Activated T-helper 2 cell treated with anti-CD3 and anti-CD28 coated beads, Interferon-gamma antibody, Interleukin-2, Interleukin-4, amounts not matched to agents 10 μg/mL and 5 μg/mL and 100 μg/mL, durations not matched to agents 14 hours and 24 hours and 36 hours (primary cell): ENCODE measurements around the gene PNKP. TPM values are rescaled to one million over a fixed set of nuclear protein-coding genes. Genes with fewer than 3 reads are reported as not detected.

Experiments
- DNase-seq: peaks from one replicate; pipeline ENCODE4 v3.0.0; 2021; ENCODE audit warnings: low spot score
- H3K27ac Mint-ChIP-seq: one replicate; pipeline ENCODE4 v1.8.0; 2021; ENCODE audit warnings: mixed read lengths
- H3K27me3 Mint-ChIP-seq: one replicate; pipeline ENCODE4 v1.8.0; 2021; ENCODE audit warnings: low read depth, mixed read lengths
- H3K36me3 Mint-ChIP-seq: one replicate; pipeline ENCODE4 v1.8.0; 2021; ENCODE audit warnings: low read depth, mixed read lengths
- H3K4me1 Mint-ChIP-seq: one replicate; pipeline ENCODE4 v1.8.0; 2021; ENCODE audit warnings: low read depth, mixed read lengths
- H3K4me3 Mint-ChIP-seq: one replicate; pipeline ENCODE4 v1.8.0; 2021; ENCODE audit warnings: low read depth, mild to moderate bottlenecking, moderate library complexity, mixed read lengths
- H3K9me3 Mint-ChIP-seq: one replicate; pipeline ENCODE4 v1.8.0; 2021; ENCODE audit warnings: mixed read lengths
- intact Hi-C: fragments of 100-400 bp; cut with micrococcal nuclease; formaldehyde crosslinking; loops from one replicate; pipeline ENCODE4 v1.15.1; 2023
- total RNA-seq: library from RNA; stranded (reverse); gene quantifications from 2 replicates; pipeline ENCODE4 v1.2.3, GENCODE V29; 2022

Gene PNKP
- total RNA-seq, 1 donor from 2014 or later: 117 TPM

DNA sequence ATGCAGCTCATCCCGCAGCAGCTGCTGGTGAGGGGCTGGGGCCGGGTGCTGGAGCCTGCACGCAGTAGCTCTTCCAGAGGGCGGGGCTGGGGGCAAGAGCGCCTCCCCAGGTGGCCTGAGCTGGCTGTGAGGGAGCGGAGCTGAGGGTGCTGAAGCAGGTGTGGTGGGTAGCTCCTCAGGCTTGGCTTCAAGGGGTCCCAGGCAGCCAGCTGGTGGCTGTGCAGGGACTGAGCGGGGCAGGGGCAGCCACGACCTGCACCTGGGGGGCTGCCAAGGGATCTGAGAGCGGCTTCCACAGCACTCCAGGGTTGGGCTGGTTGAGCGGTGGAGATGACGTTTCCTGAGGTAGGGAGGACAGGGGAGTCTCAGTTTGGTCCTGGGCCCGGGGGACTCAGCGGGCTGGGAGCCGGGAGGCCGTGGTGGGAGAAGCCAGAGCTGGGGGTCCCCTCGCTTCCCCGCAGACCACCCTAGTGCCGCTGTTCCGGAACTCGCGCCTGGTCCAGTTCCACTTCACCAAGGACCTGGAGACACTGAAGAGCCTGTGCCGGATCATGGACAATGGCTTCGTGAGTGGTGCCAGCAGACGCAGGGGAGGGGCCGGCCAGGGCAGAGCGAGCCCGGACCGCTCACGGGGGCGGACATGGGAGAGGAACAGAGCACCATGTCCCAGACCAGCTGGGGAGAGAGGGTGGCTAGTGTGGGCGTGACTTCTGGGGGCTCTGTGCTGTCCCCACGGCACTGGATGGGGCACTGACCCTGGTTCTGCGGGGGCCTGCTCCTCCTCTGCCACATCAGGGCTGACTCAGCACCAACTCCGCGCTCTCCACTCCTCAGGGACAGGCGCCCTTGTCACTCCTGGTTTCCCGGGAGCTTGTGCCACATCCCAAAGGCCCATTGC, 9.0 kb downstream of the PNKP start:
- H3K27me3 Mint-ChIP-seq: no peaks in the 10 kb centered on the region
- H3K36me3 Mint-ChIP-seq: peaks cover 37% of the 10 kb centered on the region
- no peak for DNase-seq
- intact Hi-C loops: no loop called here
- H3K27ac Mint-ChIP-seq: no peak overlapping the region
- H3K4me1 Mint-ChIP-seq: peaks cover 3% of the 10 kb centered on the region
- H3K4me3 Mint-ChIP-seq: no peak overlapping the region
- no peaks in the 10 kb centered on the region for H3K9me3 Mint-ChIP-seq

- Mint-ChIP-seq H3K9me3 (no peaks in the 10 kb centered on the region), H3K27ac (no peak overlapping the region)
Observed at GRCh38 chr19:49857838-49858087, 9.6 kb downstream of the PNKP start.

DNA sequence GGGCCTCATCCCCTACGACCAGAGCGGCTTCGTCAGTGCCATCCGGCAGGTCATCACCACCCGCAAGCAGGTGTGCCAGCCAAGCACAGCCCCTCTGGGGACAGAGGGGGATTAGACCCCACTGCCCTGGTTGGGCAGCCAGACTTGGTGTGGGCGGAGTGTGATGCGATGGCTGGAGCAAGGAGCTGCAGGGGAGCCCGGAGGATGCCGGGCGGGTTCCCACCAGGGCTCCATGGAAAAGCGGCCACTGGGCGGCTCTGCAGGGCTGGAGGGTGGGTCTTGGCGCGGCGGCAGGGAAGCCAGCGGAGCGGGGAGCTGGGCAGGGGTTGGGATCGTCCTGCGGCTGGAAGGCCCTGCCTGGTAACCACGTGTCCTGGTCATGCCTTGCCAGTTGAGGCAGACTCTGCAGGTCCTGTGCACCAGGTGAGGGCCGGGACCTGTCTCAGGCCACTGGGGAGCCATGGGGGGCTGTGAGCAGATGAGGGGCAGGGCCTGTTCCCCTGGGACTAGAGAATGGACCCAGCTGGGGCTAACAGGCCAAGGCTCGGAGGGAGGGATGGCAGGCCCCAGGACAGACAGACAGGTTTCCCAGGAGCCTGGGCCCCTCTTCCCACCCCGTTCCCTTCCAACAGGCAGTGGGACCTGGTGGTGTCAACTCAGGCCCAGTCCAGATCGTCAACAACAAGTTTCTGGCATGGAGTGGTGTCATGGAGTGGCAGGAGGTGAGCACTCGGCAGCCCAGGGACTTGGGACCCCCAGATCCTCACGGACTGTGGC, 10.1 kb downstream of the PNKP start:
- intact Hi-C loops: no loop called here
- Mint-ChIP-seq H3K27me3 (no peaks in the 10 kb centered on the region), H3K9me3 (no peaks in the 10 kb centered on the region), H3K4me3 (no peak overlapping the region), H3K36me3 (peaks cover 38% of the 10 kb centered on the region), H3K4me1 (peaks cover 11% of the 10 kb centered on the region), H3K27ac (no peak overlapping the region)
- no peak for DNase-seq

More at GRCh38 chr19:49857838-49858087, 9.6 kb downstream of the PNKP start:
- no peak for DNase-seq
- peaks cover 36% of the 10 kb centered on the region for H3K36me3 Mint-ChIP-seq
- H3K4me3 Mint-ChIP-seq: no peak overlapping the region
- H3K4me1 Mint-ChIP-seq: peaks cover 6% of the 10 kb centered on the region
- intact Hi-C loops: no loop called here
- no peaks in the 10 kb centered on the region for H3K27me3 Mint-ChIP-seq

DNA sequence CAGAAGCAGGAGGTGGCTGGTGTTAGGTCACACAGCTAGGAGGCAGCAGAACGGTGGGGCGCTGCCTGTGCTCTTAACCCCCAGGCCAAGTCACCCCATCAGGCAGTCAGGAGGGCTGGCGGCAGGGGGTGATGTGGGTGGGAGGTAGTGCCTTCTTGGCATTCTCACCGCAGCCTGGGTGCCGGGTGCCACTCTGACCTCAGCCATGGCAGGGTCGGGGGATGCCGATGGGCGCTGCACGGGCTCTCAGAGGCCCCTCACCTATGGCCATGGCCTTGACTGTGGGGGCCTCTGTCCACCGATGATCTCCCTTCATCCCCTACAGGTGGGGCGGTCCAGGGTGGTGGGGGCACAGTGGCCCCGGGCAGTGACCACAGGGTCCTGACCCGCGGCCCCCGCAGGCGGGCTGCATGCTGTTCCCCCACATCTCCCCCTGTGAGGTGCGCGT, 10.8 kb downstream of the PNKP start:
- Mint-ChIP-seq H3K4me3 (no peak overlapping the region), H3K9me3 (no peaks in the 10 kb centered on the region), H3K4me1 (peaks cover 14% of the 10 kb centered on the region), H3K27ac (no peak overlapping the region), H3K36me3 (peaks cover 34% of the 10 kb centered on the region), H3K27me3 (no peaks in the 10 kb centered on the region)
- DNase-seq: no peak
- intact Hi-C loops: no loop called here

DNA sequence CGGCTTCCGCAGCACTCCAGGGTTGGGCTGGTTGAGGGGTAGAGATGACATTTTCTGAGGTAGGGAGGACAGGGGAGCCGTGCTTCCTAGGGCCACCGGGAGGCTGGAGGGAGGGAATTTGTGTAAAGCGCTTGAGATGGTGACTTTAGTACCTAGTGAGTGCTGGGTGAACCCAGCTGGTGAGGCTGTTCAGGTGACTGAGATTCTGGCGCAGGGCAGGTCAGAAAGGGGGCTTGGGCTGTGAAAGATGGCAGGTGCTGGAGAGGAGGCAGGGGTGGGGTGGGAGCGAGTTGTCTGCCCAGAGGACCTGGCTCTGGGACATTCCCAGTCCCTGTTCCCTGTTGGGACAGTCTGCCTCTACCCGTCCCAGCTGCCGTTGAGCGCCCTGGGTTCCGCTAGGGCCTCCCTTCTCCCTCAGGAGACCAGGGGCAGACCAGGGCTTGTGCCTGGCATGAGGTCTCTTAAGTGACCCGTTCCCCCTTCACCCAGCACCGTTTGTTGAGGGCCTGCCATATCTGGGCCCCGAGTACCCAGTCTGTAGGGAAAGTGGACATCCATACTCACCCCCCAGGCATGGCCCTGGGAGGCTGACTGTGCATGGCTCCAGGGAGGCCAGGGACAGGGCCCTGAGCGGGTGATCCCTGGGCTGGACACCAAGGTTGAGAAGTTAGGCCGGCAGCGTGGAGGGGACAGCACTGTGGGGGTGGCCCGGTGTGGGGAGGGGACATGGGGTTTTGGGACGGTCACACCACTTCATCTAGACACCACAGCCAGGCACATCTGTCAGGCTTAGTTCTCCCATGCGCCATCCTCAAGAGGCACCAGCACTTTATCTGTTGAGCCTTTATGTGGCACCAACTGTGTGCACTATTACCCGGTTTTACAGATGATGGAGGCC, 11.5 kb downstream of the PNKP start:
- intact Hi-C loops: no loop called here
- Mint-ChIP-seq H3K27me3 (no peaks in the 10 kb centered on the region), H3K9me3 (no peaks in the 10 kb centered on the region), H3K4me1 (peaks cover 14% of the 10 kb centered on the region), H3K27ac (no peak overlapping the region), H3K36me3 (peaks cover 28% of the 10 kb centered on the region), H3K4me3 (no peak overlapping the region)
- no peak for DNase-seq

DNA sequence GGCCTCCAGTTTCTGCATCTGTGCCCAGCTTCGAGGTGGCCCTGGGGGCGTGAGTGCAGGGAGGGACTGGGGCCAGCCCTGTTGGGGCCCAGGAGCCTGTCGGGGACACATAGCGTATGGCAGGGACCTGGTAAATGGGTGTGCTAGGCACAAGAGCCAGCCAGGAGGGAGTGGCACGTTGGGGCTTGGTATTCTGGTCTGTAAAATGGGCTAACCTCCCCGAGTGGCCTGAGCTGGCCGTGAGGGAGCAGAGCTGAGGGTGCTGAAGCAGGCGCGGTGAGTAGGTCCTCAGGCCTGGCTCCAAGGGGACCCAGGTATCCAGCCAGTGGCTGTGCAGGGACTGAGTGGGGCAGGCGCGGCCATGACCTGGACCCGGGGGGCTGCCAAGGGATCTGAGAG, 12.1 kb downstream of the PNKP start:
- intact Hi-C loops: no loop called here
- H3K9me3 Mint-ChIP-seq: no peaks in the 10 kb centered on the region
- H3K4me3 Mint-ChIP-seq: no peak overlapping the region
- no peak for DNase-seq
- H3K27ac Mint-ChIP-seq: no peak overlapping the region
- no peaks in the 10 kb centered on the region for H3K27me3 Mint-ChIP-seq
- H3K36me3 Mint-ChIP-seq: peaks cover 22% of the 10 kb centered on the region
- H3K4me1 Mint-ChIP-seq: peaks cover 14% of the 10 kb centered on the region

GRCh38 chr19:49854378-49855263, 12.8 kb downstream of the PNKP start:
- no peaks in the 10 kb centered on the region for H3K27me3 Mint-ChIP-seq
- no peak overlapping the region for H3K27ac Mint-ChIP-seq
- peaks cover 21% of the 10 kb centered on the region for H3K4me1 Mint-ChIP-seq
- intact Hi-C loops: no loop called here
- H3K4me3 Mint-ChIP-seq: no peak overlapping the region
- DNase-seq: no peak
- peaks cover 23% of the 10 kb centered on the region for H3K36me3 Mint-ChIP-seq
- no peaks in the 10 kb centered on the region for H3K9me3 Mint-ChIP-seq

DNA sequence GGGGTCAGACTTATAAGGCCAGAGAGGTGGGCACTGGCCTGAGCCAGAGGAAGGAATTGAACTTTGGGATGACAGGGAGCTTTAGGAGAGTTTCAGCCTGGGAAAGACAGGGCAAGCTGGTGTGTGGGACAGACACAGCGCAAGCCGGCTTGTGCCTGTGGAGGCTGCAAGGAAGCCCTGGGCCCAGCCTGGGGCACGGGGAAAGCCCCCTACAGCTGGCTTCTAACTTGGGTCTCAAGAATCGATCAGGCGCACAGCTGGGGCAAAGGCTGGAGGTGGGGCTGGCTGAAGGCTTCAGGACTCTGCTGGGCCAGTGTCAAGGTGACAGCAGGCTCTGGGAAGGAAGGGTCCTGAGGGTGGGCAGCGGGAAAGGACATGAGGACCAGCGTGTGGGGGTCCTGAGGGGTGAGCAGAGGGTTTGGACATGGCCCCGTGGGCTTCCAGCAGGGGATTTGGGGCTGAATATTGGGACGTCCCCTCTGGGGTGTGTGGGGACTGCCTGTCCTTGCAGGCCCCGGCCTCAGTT, 13.5 kb downstream of the PNKP start:
- H3K27ac Mint-ChIP-seq: no peak overlapping the region
- H3K9me3 Mint-ChIP-seq: peaks cover 4% of the 10 kb centered on the region
- peak overlapping the region; percentile 52 for H3K4me3 Mint-ChIP-seq

GRCh38 chr19:49852631-49853126, 14.7 kb downstream of the PNKP start:
- Mint-ChIP-seq H3K4me1 (peaks cover 36% of the 10 kb centered on the region), H3K9me3 (peaks cover 5% of the 10 kb centered on the region), H3K27ac (peak overlapping the region; percentile 67), H3K4me3 (peak overlapping the region; percentile 78), H3K36me3 (peaks cover 28% of the 10 kb centered on the region), H3K27me3 (no peaks in the 10 kb centered on the region)
- no peak for DNase-seq
- intact Hi-C loops: no loop called here

More for the DNA sequence above, 13.5 kb downstream of the PNKP start:
- no peaks in the 10 kb centered on the region for H3K27me3 Mint-ChIP-seq
- H3K36me3 Mint-ChIP-seq: peaks cover 27% of the 10 kb centered on the region
- H3K4me1 Mint-ChIP-seq: peaks cover 25% of the 10 kb centered on the region
- no peak for DNase-seq
- intact Hi-C loops: no loop called here

- Mint-ChIP-seq H3K4me1 (peaks cover 37% of the 10 kb centered on the region), H3K9me3 (peaks cover 5% of the 10 kb centered on the region), H3K27ac (peak overlapping the region; percentile 67), H3K4me3 (peak overlapping the region; percentile 78), H3K27me3 (no peaks in the 10 kb centered on the region), H3K36me3 (peaks cover 24% of the 10 kb centered on the region)
- DNase-seq: no peak
- intact Hi-C loops: loop anchor here (1.0 kb wide), 1 partner anchor 16 kb away; the partner anchor contains the start of gene PNKP
Observed at GRCh38 chr19:49851456-49852259, 15.7 kb downstream of the PNKP start.
